ENCODE data around the gene BCAS4.

GRCh38 chr20:50794181-50794845 is 548 bp upstream of the BCAS4 start:
- TF ChIP-seq POLR2A (IDR thresholded peaks at IDR 0.05; ENCODE audit: extremely low read depth, insufficient read length) (no peak), CTCF (IDR thresholded peaks at IDR 0.05; ENCODE audit: low read depth, low read length) (no peak), MAX (IDR thresholded peaks at IDR 0.05; ENCODE audit: low read depth, low read length) (no peak), MYC (IDR thresholded peaks at IDR 0.05; ENCODE audit: low read depth, low read length) (no peak)
